SK-N-MC (cell line): ENCODE results near the gene VWA5A.
"Not testable (repeated sequence)": the region's sequence is repeated elsewhere in the genome, so short reads cannot be mapped to it uniquely, and the experiment has no call there.

Source experiments
- DNase-seq: peaks from one replicate; pipeline ENCODE4 v3.0.0-alpha.2; 2011; ENCODE audit warnings: low read depth, low spot score
- H3K27ac ChIP-seq: fragments of 200-600 bp; sonication (generic); 2 replicates; pipeline ENCODE4 v1.5.1; 2016; ENCODE audit warnings: mixed run types
- H3K36me3 ChIP-seq: fragments of 200-600 bp; sonication (generic); 2 replicates; pipeline ENCODE4 v1.6.1; 2017; ENCODE audit warnings: antibody characterized with exemption, low read length, mixed read lengths; ENCODE audit not compliant: insufficient read depth
- H3K4me3 ChIP-seq: fragments of 200-600 bp; sonication (generic); 2 replicates; pipeline ENCODE4 v1.5.1; 2016
- H3K9ac ChIP-seq: fragments of 200-600 bp; sonication (generic); 2 replicates; pipeline ENCODE4 v1.8.0; 2017; ENCODE audit warnings: mixed run types, mixed read lengths; ENCODE audit not compliant: insufficient read length
- H3K9me3 ChIP-seq: fragments of 200-600 bp; sonication (generic); 2 replicates; pipeline ENCODE4 v1.6.1; 2017; ENCODE audit warnings: low read depth, mild to moderate bottlenecking, antibody characterized with exemption, low read length, moderate library complexity, mixed read lengths
- EZH2 ChIP-seq: fragments of 200-600 bp; sonication (generic); IDR thresholded peaks from one replicate; pipeline ENCODE4 v1.6.1; 2017; ENCODE audit warnings: antibody characterized with exemption
- FOXP2 ChIP-seq: optimal IDR thresholded peaks from 2 replicates; pipeline ENCODE3; 2011; ENCODE audit warnings: mild to moderate bottlenecking, moderate library complexity; ENCODE audit not compliant: insufficient read depth; ENCODE audit errors: extremely low read length, control extremely low read depth
- POLR2AphosphoS5 ChIP-seq: IDR thresholded peaks from 2 replicates; pipeline ENCODE4 v1.6.1; 2012; ENCODE audit warnings: mild to moderate bottlenecking, low read depth, low read length, borderline replicate concordance

VWA5A gene

DNA sequence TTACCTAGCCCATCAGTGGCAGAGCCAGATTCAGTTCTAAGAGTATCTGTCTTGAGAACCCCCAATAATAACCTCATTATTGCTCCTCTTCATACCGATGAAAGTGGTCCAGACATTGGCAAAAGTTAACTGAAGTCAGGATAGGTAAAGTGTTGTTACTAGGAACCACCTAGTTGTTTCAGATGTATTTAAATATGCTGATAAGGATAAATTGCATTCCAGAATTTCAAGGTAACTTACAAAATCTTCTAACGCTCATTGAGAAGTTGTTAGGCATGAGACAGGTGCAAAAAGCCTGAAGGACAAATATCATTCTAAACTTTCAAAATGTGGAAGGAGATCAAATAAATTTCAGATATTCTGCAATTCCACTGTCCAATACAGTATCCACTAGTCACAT, 27.8 kb downstream of the VWA5A start:
- Histone ChIP-seq H3K36me3 (no peaks in the 10 kb centered on the region), H3K9ac (no peak overlapping the region), H3K4me3 (no peak overlapping the region), H3K9me3 (no peaks in the 10 kb centered on the region), H3K27ac (no peak overlapping the region)
- TF ChIP-seq POLR2AphosphoS5 (no peak), FOXP2 (no peak), EZH2 (no peak)
- no peak for DNase-seq

- no peak for TF ChIP-seq EZH2
- no peak for TF ChIP-seq FOXP2
- TF ChIP-seq POLR2AphosphoS5, result no peak
- H3K9ac ChIP-seq, result no peak overlapping the region
- H3K4me3 ChIP-seq, result no peak overlapping the region
- H3K36me3 ChIP-seq, result no peaks in the 10 kb centered on the region
- no peaks in the 10 kb centered on the region for H3K9me3 ChIP-seq
- DNase-seq, result no peak
- no peak overlapping the region for H3K27ac ChIP-seq
Measured at GRCh38 chr11:124147951-124148350, 32.7 kb downstream of the VWA5A start.

DNA sequence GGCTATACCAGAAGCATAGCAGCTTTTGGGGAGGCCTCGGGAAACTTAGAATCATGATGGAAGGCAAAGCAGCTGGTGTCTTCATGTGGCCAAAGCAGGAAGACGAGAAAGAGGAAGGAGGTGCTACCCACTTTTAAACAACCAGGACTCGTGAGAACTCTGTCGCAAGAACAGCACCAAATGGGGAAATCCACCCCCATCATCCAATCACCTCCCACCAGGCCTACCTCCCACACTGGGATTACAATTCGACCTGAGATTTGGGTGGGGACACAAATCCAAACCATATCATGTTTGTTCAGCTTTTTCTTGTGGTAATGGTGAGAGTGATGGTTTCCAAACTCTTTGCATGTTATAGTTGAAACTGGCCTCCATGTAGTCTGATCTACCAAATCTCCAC, 35.4 kb downstream of the VWA5A start:
- Histone ChIP-seq H3K27ac (no peak overlapping the region), H3K9me3 (no peaks in the 10 kb centered on the region), H3K36me3 (no peaks in the 10 kb centered on the region), H3K4me3 (no peak overlapping the region), H3K9ac (no peak overlapping the region)
- no peak for TF ChIP-seq FOXP2
- no peak for TF ChIP-seq EZH2
- TF ChIP-seq POLR2AphosphoS5, result no peak
- no peak for DNase-seq

GRCh38 chr11:124152770-124153407, 37.6 kb downstream of the VWA5A start:
- Histone ChIP-seq H3K27ac (no peak overlapping the region), H3K9ac (no peak overlapping the region), H3K4me3 (no peak overlapping the region), H3K36me3 (no peaks in the 10 kb centered on the region), H3K9me3 (no peaks in the 10 kb centered on the region)
- DNase-seq, result no peak
- no peak for TF ChIP-seq FOXP2
- no peak for TF ChIP-seq EZH2
- TF ChIP-seq POLR2AphosphoS5, result no peak

- TF ChIP-seq POLR2AphosphoS5, result no peak
- no peak for TF ChIP-seq EZH2
- no peak for TF ChIP-seq FOXP2
- DNase-seq, result no peak
- H3K27ac ChIP-seq, result no peak overlapping the region
- no peaks in the 10 kb centered on the region for H3K36me3 ChIP-seq
- H3K9ac ChIP-seq, result no peak overlapping the region
- no peak overlapping the region for H3K4me3 ChIP-seq
- no peaks in the 10 kb centered on the region for H3K9me3 ChIP-seq
Measured at GRCh38 chr11:124153821-124154220, 38.6 kb downstream of the VWA5A start.

DNA sequence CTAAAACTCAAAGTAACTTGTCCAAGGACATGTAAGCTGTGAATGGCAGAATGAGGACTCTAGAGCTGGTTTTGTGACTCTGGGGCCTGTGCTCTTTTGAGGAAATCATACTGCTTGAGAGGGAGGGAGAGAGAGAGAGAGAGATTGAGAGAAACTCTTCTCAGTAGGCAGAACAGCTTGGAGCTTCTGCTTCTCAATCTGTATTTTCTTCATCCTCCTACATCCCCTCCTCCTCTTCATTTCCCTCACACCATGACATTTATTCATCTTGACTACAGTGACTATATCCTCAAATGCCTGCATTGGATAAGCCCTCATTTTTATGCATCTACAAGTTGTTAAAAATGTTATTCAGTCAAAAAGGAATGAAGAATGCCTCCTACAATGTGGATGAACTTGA, 44.2 kb downstream of the VWA5A start:
- no peaks in the 10 kb centered on the region for H3K9me3 ChIP-seq
- H3K9ac ChIP-seq, result no peak overlapping the region
- no peak for DNase-seq
- H3K36me3 ChIP-seq, result no peaks in the 10 kb centered on the region
- no peak overlapping the region for H3K4me3 ChIP-seq
- no peak for TF ChIP-seq EZH2
- TF ChIP-seq POLR2AphosphoS5, result no peak
- no peak for TF ChIP-seq FOXP2
- no peak overlapping the region for H3K27ac ChIP-seq

- H3K4me3 ChIP-seq, result no peak overlapping the region
- DNase-seq, result no peak
- TF ChIP-seq POLR2AphosphoS5, result no peak
- no peak overlapping the region for H3K27ac ChIP-seq
- H3K36me3 ChIP-seq, result no peaks in the 10 kb centered on the region
- no peak overlapping the region for H3K9ac ChIP-seq
- H3K9me3 ChIP-seq, result no peaks in the 10 kb centered on the region
Measured at GRCh38 chr11:124160986-124161385, 45.7 kb downstream of the VWA5A start.

GRCh38 chr11:124167826-124168231, 52.6 kb downstream of the VWA5A start:
- Histone ChIP-seq H3K36me3 (no peaks in the 10 kb centered on the region), H3K27ac (no peak overlapping the region), H3K9me3 (no peaks in the 10 kb centered on the region), H3K9ac (no peak overlapping the region), H3K4me3 (no peak overlapping the region)
- TF ChIP-seq EZH2, result no peak
- TF ChIP-seq FOXP2, result no peak
- no peak for TF ChIP-seq POLR2AphosphoS5
- no peak for DNase-seq

DNA sequence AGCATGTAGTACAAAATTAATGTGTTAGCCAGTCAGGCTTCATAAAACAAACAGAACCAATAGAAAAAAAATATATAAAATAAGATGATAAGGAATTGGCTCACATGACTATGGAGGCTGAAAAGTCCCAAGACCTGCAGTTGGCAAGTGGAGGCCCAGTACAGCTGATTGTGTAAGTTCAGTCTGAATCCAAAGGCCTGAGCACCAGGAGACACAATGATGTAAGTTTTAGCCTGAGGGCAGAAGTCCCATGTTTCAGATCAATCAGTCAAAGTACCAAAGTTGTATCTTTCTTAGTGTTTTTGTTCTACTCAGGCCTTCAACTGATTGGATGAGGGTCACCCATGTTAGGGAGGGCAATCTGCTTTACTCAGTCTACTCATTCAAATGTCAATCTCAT, 53.5 kb downstream of the VWA5A start:
- H3K9me3 ChIP-seq, result no peaks in the 10 kb centered on the region
- no peak for DNase-seq
- H3K9ac ChIP-seq, result no peak overlapping the region
- H3K36me3 ChIP-seq, result no peaks in the 10 kb centered on the region
- TF ChIP-seq POLR2AphosphoS5 (no peak), EZH2 (no peak), FOXP2 (no peak)
- H3K27ac ChIP-seq, result no peak overlapping the region
- H3K4me3 ChIP-seq, result no peak overlapping the region

GRCh38 chr11:124170315-124170714, 55.1 kb downstream of the VWA5A start:
- H3K9ac ChIP-seq, H3K36me3 ChIP-seq, DNase-seq, H3K4me3 ChIP-seq, H3K27ac ChIP-seq, H3K9me3 ChIP-seq: not testable (repeated sequence)
